Stimulated activated CD8-positive, alpha-beta memory T cell treated with anti-CD3 and anti-CD28 coated beads, Interleukin-7, amount 100 ng/mL, for 24 hours (primary cell): ENCODE measurements around the gene CSRP1.
"Not testable (repeated sequence)": the region's sequence is repeated elsewhere in the genome, so short reads cannot be mapped to it uniquely, and the experiment has no call there.

Source experiments
- DNase-seq: peaks from one replicate; pipeline ENCODE4 v3.0.0-alpha.2; 2020; ENCODE audit warnings: low read depth

Gene CSRP1

GRCh38 chr1:201496296-201496690 lies 10.6 kb downstream of the CSRP1 start:
- no peak for DNase-seq

GRCh38 chr1:201495551-201496295 lies 11.2 kb downstream of the CSRP1 start:
- DNase-seq, result no peak

- DNase-seq, result no peak
Measured at GRCh38 chr1:201493757-201494617, 12.9 kb downstream of the CSRP1 start.

- not testable (repeated sequence) for DNase-seq
Measured at GRCh38 chr1:201493026-201493656, 13.8 kb downstream of the CSRP1 start.

- no peak for DNase-seq
Measured at GRCh38 chr1:201491896-201492511, 14.9 kb downstream of the CSRP1 start.

GRCh38 chr1:201490708-201491131 lies 16.2 kb downstream of the CSRP1 start:
- DNase-seq, result no peak

- no peak for DNase-seq
Measured at GRCh38 chr1:201489643-201490261, 17.2 kb downstream of the CSRP1 start.

- no peak for DNase-seq
Measured at GRCh38 chr1:201488830-201489589, 17.9 kb downstream of the CSRP1 start.

GRCh38 chr1:201487742-201488141 lies 19.2 kb downstream of the CSRP1 start:
- no peak for DNase-seq

- no peak for DNase-seq
Measured at GRCh38 chr1:201486187-201486586, 20.7 kb downstream of the CSRP1 start.

- no peak for DNase-seq
Measured at GRCh38 chr1:201485184-201485774, 21.6 kb downstream of the CSRP1 start.

- no peak for DNase-seq
Measured at GRCh38 chr1:201483373-201483949, 23.5 kb downstream of the CSRP1 start.

GRCh38 chr1:201482755-201483154 lies 24.2 kb downstream of the CSRP1 start:
- no peak for DNase-seq

- peak; percentile 66 for DNase-seq
Measured at GRCh38 chr1:201481761-201482493, 25.0 kb downstream of the CSRP1 start.

- DNase-seq, result no peak
Measured at GRCh38 chr1:201481004-201481380, 25.9 kb downstream of the CSRP1 start.

GRCh38 chr1:201480231-201481003 lies 26.5 kb downstream of the CSRP1 start:
- peak; percentile 63 for DNase-seq

GRCh38 chr1:201479201-201479730 lies 27.7 kb downstream of the CSRP1 start:
- no peak for DNase-seq

- DNase-seq, result not testable (repeated sequence)
Measured at GRCh38 chr1:201478666-201479065, 28.3 kb downstream of the CSRP1 start.
